ENCODE measurements around the gene PYDC2.

- TF ChIP-seq, protein P1, sequence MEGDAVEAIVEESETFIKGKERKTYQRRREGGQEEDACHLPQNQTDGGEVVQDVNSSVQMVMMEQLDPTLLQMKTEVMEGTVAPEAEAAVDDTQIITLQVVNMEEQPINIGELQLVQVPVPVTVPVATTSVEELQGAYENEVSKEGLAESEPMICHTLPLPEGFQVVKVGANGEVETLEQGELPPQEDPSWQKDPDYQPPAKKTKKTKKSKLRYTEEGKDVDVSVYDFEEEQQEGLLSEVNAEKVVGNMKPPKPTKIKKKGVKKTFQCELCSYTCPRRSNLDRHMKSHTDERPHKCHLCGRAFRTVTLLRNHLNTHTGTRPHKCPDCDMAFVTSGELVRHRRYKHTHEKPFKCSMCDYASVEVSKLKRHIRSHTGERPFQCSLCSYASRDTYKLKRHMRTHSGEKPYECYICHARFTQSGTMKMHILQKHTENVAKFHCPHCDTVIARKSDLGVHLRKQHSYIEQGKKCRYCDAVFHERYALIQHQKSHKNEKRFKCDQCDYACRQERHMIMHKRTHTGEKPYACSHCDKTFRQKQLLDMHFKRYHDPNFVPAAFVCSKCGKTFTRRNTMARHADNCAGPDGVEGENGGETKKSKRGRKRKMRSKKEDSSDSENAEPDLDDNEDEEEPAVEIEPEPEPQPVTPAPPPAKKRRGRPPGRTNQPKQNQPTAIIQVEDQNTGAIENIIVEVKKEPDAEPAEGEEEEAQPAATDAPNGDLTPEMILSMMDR (IDR thresholded peaks at IDR 0.05; ENCODE audit: low read length): no peak
- no peak for TF ChIP-seq EZH2 (optimal IDR thresholded peaks at IDR 0.05; ENCODE audit: low read depth, low read length)
- no peak for TF ChIP-seq EZH2phosphoT487 (IDR thresholded peaks at IDR 0.05; ENCODE audit: low read length)
Observed at GRCh38 chr3:191432162-191432561, 28.8 kb upstream of the PYDC2 start.

Data from MM.1S (cell line).